ENCODE data around the gene MRTO4.

Gene MRTO4

DNA sequence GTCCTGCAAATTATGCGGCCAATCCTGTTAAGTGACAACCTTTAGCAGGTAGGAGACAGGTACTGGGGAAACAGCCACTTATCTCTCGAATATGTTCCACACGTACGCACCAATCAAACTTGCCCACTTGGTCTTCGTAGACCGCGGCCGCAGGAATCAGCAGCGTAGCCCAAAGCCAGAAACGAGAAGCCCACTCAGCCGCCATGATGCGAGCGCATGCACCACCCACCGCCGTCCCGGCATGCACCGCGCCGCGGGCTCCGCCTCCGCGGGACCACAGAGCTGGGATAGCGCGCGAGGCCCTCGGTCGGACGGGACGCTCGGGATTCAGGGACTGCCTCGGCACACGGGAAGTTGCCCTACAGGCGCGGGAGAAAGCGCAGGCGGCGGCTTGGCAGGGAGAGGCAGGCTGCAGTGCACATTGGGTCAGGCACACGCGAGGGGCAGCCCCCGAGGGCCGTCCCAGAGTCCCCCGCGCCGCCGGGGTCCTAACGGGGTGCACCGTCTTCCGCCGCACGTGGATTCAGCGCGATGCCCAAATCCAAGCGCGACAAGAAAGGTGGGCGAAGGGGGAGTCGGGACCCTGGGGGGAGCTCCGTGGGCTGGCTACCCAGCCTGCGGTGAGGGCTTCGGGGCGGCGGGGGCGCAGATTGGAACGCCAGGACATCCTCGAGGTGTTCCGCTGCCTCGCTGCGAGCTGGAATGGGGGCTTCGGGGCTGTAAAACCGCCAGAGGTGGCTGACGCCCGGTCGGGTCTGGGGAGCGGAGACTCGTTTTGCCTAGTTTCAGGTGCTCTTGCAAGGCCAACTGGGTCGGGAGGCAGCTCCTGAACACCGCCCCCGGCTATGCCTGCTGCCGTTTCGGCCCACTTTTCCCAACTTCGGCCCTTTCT lies at the start of gene MRTO4, which contains the start of gene EMC1:
Gene MRTO4, plus strand, starts transcription at position 501 of the 892 bp plus-strand sequence. Its CDS starts 31 bp downstream, at position 532.
Gene EMC1, minus strand, starts transcription at position 220 of the 892 bp plus-strand sequence. Its CDS starts 15 bp downstream, at position 205.
- H3K4me3 Mint-ChIP-seq: peak within 1 kb of the TSS; percentile 95
- ATAC-seq (peak; percentile 94), DNase-seq (ENCODE audit: low spot score in 2 of 2) (peak; percentile 96 to 99)
- peak within 1 kb of the TSS; percentile 98 for H3K27ac Mint-ChIP-seq
- peaks cover 34% of the 10 kb centered on the region for H3K4me1 Mint-ChIP-seq
- H3K36me3 Mint-ChIP-seq: peaks cover 70% of the 10 kb centered on the region
- no peaks in the 10 kb centered on the region for H3K9me3 Mint-ChIP-seq

DNA sequence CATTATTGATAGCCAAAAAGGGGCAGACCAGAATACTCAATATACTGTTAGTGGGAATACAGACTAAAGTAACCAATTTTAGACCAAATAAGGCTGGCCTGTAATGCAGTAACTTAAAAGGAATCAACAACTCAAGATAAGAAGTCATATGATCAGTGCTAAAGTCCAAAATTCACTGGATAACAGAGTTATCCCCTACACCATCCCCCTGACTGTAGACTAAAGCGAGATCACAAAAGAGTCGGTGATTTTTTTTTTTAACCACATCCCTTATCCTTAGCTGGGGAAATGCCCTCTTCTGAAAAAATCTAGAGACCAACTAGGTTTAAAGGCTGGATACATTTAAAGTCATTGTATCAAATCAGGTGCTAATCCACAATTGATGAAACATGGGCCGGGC lies 49.2 kb upstream of the MRTO4 start:
- Mint-ChIP-seq H3K36me3 (peaks cover 88% of the 10 kb centered on the region), H3K4me3 (no peak overlapping the region), H3K4me1 (peaks cover 36% of the 10 kb centered on the region), H3K9me3 (no peaks in the 10 kb centered on the region), H3K27ac (no peak overlapping the region)
- ATAC-seq (no peak), DNase-seq (ENCODE audit: low spot score in 2 of 2) (no peak)

DNA sequence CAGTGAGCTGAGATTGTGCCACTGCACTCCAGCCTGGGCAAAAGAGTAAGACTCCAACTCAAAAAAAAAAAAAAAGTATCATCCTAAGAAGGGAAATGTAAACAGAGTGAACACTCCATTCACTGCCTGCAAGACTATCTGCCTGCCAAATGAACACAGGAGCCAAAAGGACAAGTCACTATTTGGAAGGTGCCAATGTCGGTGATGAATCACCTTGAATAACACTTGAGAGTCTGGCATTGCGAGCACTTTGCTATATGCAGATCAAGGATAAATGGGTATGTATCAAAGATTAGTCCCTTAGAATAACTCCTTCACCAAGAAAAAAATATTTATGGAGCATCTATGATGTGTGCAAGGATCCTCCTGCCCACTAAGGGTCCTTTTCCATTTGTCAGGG lies 48.2 kb upstream of the MRTO4 start:
- no peak overlapping the region for H3K27ac Mint-ChIP-seq
- peaks cover 43% of the 10 kb centered on the region for H3K4me1 Mint-ChIP-seq
- ATAC-seq: no peak

DNA sequence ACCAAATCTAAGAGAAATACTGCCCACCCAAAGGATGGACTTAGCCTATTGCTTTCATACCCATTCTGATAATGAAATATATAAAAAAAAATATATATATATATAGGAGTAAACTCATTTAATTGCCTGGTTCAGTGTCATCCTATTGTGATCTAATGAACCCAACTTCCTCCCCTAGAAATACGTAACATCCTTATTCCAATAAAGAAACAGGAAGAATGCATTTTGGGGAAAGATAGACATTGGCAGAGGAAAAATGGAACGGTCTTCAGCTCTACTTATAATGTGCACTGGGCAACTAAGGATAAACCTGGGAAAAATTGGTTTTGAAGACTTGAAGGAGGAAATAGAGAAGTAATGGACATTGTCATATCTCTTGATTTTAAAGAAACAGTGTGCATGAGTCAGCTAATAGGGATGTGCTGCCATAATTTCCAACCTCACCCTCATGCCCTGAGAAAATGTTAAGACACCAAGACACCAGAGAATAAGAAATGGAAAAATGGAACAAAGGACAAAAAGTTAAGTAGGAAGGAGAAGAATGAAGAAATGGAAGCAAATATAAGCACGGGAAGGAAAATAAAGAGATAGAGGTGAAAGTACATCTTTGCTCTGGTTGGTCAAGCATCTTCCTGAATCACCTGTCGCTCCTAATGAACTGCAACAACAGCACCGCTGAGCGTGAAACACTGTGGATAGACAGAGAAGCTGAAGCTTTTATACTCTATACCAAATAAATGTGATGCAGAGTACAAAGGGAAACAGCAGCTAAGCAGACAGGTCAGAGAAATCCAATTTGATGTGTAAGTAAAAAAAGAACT lies 46.9 kb upstream of the MRTO4 start:
- peaks cover 70% of the 10 kb centered on the region for H3K36me3 Mint-ChIP-seq
- ATAC-seq: no peak

More for the DNA sequence above, 48.2 kb upstream of the MRTO4 start:
- Mint-ChIP-seq H3K9me3 (no peaks in the 10 kb centered on the region), H3K36me3 (peaks cover 82% of the 10 kb centered on the region), H3K4me3 (no peak overlapping the region)
- no peak for DNase-seq (ENCODE audit: low spot score in 2 of 2)

DNA sequence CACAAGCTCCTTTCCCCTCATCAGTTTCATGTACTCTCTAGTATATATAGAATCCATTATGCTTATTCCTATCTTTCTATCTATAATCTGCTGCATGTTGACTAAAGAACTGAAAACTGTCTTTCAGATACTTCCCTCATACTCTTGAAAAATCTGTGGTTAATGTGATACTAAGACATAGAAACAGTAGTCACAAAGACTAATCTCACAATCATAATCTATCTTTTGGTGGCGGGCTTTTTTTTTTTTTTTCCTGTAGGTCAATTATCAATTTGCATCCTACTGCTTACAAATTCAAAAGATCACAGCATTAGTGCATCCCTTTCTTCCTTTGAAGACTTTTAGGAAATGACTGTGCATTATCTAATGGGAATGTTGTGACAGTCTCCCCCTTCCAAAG lies 46.2 kb upstream of the MRTO4 start:
- peaks cover 68% of the 10 kb centered on the region for H3K36me3 Mint-ChIP-seq
- H3K4me1 Mint-ChIP-seq: peaks cover 54% of the 10 kb centered on the region
- H3K9me3 Mint-ChIP-seq: no peaks in the 10 kb centered on the region
- peak overlapping the region; percentile 3 for H3K4me3 Mint-ChIP-seq
- ATAC-seq (peak; percentile 39), DNase-seq (ENCODE audit: low spot score in 2 of 2) (no peak)
- no peak overlapping the region for H3K27ac Mint-ChIP-seq

More for the DNA sequence above, 46.9 kb upstream of the MRTO4 start:
- Mint-ChIP-seq H3K27ac (no peak overlapping the region), H3K4me1 (peaks cover 50% of the 10 kb centered on the region), H3K4me3 (peak overlapping the region; percentile 3), H3K9me3 (no peaks in the 10 kb centered on the region)
- DNase-seq (ENCODE audit: low spot score in 2 of 2): no peak

DNA sequence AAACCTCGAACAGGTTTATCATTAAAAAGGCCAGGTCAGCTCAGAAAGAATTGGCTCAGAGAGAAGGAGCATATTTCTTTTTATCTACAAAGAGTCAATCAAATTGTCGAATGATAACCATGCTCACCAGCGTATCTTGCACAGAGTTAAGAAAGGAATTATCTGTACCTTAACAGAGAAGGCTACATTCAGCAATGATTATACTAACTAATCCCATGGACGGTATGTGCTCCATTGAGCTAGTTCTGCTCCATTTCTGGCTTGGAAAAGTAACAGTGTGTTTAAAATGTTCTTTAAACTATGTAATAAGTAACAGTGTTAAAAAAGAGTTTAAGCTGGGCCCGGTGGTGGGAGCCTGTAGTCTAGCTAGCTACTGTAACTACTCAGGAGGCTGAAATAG lies 45.8 kb upstream of the MRTO4 start:
- Mint-ChIP-seq H3K4me1 (peaks cover 58% of the 10 kb centered on the region), H3K4me3 (peak overlapping the region; percentile 3), H3K36me3 (peaks cover 65% of the 10 kb centered on the region), H3K9me3 (no peaks in the 10 kb centered on the region), H3K27ac (no peak overlapping the region)
- DNase-seq (ENCODE audit: low spot score in 2 of 2) (no peak), ATAC-seq (no peak)

DNA sequence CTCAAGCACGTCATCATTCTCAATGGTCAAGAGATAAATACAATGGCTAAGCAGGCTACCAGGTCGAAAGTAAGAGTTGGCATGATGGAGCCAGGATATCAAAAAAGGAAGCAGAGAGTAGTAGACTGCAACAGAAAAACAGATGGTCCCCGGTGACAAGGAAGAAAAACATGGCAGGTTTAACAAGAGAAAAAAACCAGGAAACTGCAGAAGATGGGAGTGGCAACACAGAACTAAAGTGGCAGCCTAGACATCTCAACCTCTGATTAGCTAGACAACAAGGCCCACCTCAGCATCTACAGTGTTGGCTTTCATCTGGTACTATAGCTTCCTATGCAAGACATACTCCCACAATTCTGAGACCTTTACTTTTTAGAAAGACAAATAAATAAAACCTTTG lies 44.7 kb upstream of the MRTO4 start:
- Mint-ChIP-seq H3K36me3 (peaks cover 56% of the 10 kb centered on the region), H3K9me3 (no peaks in the 10 kb centered on the region), H3K4me3 (no peak overlapping the region), H3K4me1 (peaks cover 57% of the 10 kb centered on the region), H3K27ac (no peak overlapping the region)
- ATAC-seq (no peak), DNase-seq (ENCODE audit: low spot score in 2 of 2) (no peak)

DNA sequence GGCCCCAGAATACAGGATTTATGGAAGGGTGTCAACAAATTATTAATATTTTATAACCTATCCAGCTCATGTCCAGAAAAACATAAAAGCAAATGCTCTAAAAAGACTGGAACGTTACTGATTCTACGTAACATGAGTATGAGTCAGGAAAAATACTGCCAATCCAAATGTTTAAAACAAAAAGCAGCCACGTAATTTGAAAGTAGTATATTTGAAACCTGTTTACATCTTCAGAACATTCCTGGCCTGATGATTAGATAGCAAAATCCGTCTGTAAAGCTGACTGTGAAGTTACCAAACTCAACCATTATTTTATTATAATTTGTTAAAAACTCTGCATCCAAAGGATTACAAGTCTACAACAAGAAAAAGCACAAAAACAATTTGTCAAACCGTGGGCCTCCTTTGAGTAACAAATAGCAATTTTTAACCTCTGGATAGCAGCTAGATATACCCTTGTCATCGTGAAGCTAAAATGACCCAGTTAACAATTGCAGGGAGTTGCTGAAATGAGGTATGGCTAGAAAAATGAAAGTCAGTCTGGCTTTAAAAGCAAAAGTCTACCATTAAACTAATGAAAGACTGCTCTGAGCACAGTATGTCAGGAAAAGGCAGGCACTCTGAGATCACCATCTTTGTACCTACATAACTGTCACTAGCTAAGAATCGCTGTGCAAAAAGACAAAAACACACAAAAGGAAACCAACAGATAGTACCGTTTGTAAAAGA lies 42.7 kb upstream of the MRTO4 start:
- no peaks in the 10 kb centered on the region for H3K9me3 Mint-ChIP-seq
- peaks cover 57% of the 10 kb centered on the region for H3K36me3 Mint-ChIP-seq
- H3K4me3 Mint-ChIP-seq: peak overlapping the region; percentile 81
- DNase-seq (ENCODE audit: low spot score in 2 of 2) (no peak), ATAC-seq (no peak)
- H3K27ac Mint-ChIP-seq: peak overlapping the region; percentile 95
- H3K4me1 Mint-ChIP-seq: peaks cover 60% of the 10 kb centered on the region

DNA sequence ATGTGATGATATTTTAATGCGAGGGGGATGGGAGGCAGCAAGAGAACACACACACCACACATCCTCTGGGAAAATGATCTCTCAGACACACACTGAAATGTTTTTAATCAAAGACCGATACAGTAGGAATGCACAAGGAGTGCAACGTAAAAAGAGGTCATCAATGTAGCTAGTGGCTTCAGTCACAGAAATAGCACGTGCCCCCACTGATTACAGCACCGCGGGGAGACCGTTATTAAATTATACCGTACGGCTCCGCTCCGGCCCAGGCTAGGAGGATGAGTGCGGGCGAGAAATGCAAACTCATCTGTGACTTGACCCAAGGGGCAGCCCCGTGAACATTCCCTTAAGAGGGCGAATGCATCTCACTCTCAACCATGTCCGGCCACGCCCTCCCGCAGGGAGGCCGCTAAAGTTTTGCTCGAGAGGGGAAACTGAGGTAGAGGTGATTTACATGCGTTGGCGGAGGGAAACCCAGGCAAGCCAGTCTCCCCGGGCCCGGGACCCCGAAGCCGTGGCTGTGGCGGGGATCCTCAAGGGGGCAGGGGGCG lies 42.1 kb upstream of the MRTO4 start:
- Mint-ChIP-seq H3K36me3 (peaks cover 61% of the 10 kb centered on the region), H3K9me3 (no peaks in the 10 kb centered on the region), H3K27ac (peak overlapping the region; percentile 95), H3K4me3 (peak overlapping the region; percentile 81), H3K4me1 (peaks cover 59% of the 10 kb centered on the region)
- ATAC-seq: peak; percentile 81
- peak in 1 of 2 donors; percentile 91 for DNase-seq (ENCODE audit: low spot score in 2 of 2)

DNA sequence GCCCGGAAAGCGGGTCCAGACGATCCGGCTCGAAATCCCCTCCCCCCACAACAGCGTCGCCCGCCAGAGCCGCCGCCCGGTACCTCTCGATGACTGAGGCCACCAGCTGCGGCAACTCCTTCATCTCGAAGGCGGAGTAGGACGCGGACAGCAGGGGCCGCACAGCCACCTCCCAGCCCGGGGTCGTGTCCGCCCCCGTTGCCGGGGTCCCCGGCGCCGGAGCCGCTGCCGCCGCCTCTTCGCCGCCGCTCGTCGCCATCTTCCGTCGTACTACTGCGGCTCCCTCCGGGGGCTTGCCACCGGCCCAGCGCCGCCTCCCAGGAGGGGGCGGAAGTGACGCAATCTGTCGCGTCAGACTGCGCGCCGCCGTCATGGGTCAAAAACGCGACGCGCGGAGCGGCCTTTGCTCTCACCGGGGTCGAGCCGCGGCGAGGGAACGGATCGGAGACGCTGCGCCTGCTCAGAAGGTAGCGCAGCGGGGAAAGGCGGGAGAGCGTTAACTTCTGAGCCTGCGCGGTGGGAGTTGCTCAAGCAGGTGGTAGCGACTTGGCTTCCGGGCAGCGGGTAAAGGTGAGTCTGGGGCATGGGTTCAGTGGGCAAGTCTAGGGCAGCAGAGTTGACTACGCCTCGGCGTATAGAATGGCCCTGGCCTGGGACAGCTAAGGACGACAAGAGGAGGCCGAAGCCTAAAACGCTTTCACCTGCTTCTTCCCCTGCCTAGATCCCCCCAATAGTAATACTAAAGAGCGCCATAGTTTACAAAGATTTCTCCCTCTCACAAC lies 41.4 kb upstream of the MRTO4 start, which contains the start of gene UBR4:
Gene UBR4, minus strand, starts transcription at position 277 of the 782 bp plus-strand sequence. Its CDS starts 18 bp downstream, at position 259.
- Mint-ChIP-seq H3K4me1 (peaks cover 52% of the 10 kb centered on the region), H3K27ac (peak within 1 kb of the TSS; percentile 95), H3K4me3 (peak within 1 kb of the TSS; percentile 81), H3K36me3 (peaks cover 62% of the 10 kb centered on the region), H3K9me3 (no peaks in the 10 kb centered on the region)
- DNase-seq (ENCODE audit: low spot score in 2 of 2) (peak; percentile 97 to 98), ATAC-seq (peak; percentile 94)

DNA sequence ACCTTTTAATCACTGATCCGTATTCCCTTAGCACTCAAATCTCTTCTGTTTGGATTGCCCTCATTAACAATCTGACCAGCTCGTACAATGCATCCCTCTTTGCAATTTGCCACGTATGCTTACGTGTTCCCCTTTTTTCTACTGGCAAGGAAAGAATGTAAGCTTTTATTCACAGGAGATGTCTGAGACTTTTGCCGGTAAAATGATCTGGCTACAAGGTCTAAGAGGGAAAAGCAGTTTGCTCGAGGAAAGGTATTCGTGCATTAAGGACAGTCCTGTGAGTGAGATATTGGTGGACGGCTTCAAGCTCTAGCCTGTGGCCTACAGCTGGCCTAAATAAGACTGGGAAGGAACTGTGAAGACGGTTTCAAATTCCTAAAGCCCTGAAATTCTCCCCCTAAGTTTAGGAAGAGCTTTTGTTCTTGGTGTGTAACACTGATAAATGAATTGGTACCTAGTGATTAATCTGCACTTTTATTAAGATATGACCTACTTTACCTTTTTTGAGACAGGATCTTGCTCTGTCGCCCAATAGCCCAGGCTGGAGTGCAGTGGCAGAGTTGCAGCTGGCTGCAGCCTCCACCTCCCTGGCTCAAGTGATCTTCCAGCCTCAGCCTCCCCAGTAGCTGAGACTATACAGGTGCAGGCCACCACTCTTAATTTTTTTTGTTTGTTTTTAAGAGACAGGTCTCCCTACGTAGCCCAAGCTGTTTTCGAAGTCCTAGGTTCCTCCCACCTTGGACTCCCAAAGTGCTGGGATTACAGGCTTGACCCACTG lies 40.6 kb upstream of the MRTO4 start:
- H3K27ac Mint-ChIP-seq: peak overlapping the region; percentile 95
- peaks cover 44% of the 10 kb centered on the region for H3K4me1 Mint-ChIP-seq
- DNase-seq (ENCODE audit: low spot score in 2 of 2) (peak in 1 of 2 donors; percentile 51), ATAC-seq (no peak)
- H3K4me3 Mint-ChIP-seq: peak overlapping the region; percentile 81
- peaks cover 63% of the 10 kb centered on the region for H3K36me3 Mint-ChIP-seq
- H3K9me3 Mint-ChIP-seq: no peaks in the 10 kb centered on the region

DNA sequence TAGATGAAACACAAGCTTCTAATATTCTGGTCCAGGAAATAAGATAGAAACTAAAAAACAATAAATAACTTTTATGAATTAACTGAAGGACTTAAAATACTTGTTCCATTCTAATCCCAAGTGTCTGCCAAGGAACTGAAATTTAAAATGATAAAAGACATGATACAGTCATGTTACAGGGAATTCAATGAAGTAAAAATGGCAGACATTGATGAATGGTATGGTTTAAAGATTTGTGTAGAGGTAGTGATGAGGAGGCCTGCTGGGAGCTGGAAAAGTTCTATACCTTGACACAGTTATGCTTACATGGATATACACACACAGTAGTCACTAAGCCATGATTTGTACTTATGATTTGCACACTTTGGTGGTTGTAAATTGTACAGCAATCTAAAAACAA lies 39.4 kb upstream of the MRTO4 start:
- no peak for DNase-seq (ENCODE audit: low spot score in 2 of 2)
- Mint-ChIP-seq H3K27ac (no peak overlapping the region), H3K4me1 (peaks cover 36% of the 10 kb centered on the region), H3K9me3 (no peaks in the 10 kb centered on the region), H3K36me3 (peaks cover 66% of the 10 kb centered on the region), H3K4me3 (peak overlapping the region; percentile 81)
- no peak for ATAC-seq

DNA sequence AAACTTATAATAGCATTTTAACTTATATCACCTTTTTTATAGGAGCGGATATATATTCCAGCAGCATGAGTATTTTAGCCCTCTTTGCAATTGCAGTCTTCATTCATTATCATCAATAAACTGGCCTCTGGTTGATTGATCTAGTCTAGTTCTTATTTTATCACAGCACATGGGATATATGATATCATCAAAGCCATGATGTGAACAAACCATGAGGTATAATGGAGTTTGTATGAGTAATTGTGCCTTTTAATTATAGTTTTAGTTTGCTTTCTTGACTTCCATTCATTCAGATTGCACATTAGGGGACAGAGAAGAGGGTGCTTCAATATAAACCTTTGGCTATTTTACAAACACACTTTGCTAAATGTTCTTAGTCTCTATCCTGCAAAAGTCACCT lies 38.0 kb upstream of the MRTO4 start:
- Mint-ChIP-seq H3K36me3 (peaks cover 75% of the 10 kb centered on the region), H3K4me1 (peaks cover 28% of the 10 kb centered on the region), H3K27ac (peak overlapping the region; percentile 21), H3K9me3 (no peaks in the 10 kb centered on the region), H3K4me3 (no peak overlapping the region)
- no peak for ATAC-seq
- no peak for DNase-seq (ENCODE audit: low spot score in 2 of 2)

Measured in stimulated activated effector memory CD8-positive, alpha-beta T cell treated with anti-CD3 and anti-CD28 coated beads, Interleukin-12 subunit alpha, Interleukin-12 subunit beta, amount 100 ng/mL, for 72 hours (primary cell).